Measurements from ENCODE around the gene AP1S3.

DNA sequence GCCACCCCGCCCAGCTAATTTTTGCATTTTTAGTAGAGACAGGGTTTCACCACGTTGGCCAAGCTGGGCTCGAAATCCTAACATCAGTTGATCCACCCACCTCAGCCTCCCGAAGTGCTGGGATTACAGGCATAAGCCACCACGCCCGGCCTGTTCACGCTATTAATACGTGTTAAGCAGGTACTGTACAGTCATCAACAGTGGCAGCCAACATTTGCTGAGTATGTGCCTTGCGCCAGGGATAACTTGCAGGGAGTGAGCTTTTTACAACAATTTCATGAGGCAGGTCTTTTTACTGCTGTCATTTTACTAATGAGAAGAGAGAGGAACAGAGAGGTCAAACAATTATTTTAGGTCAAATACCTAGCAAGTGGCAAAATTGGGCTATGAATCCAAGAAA lies 115.2 kb downstream of the AP1S3 start:
- TF ChIP-seq POLR2A (IDR thresholded peaks at IDR 0.05; ENCODE audit: low read length), result no peak
- no peak for TF ChIP-seq GATA1 (IDR thresholded peaks at IDR 0.05; ENCODE audit: low read depth, low read length)
